GM12878 (cell line): ENCODE measurements around the gene CENPH. TPM values are rescaled to one million over a fixed set of nuclear protein-coding genes. Genes with fewer than 3 reads are reported as not detected.

Experiments
- ATF3 ChIP-seq: IDR thresholded peaks from 2 replicates; pipeline ENCODE4 v1.6.1; 2011; ENCODE audit warnings: low read depth, mild to moderate bottlenecking, low read length, moderate library complexity, borderline replicate concordance; ENCODE audit errors: extremely low read depth
- BCL11A ChIP-seq: IDR thresholded peaks from 2 replicates; pipeline ENCODE4 v1.6.1; 2011; ENCODE audit warnings: low read depth, low read length
- CBX3 ChIP-seq: fragments of 200-600 bp; sonication (generic); IDR thresholded peaks from 2 replicates; pipeline ENCODE4 v1.6.1; 2016; ENCODE audit warnings: low read depth, borderline replicate concordance
- CHD1 ChIP-seq: IDR thresholded peaks from 2 replicates; pipeline ENCODE4 v1.6.1; 2012; ENCODE audit warnings: low read depth, low read length, improper control_type of control experiment
- CHD4 ChIP-seq: fragments of 200-600 bp; sonication (generic); IDR thresholded peaks from 2 replicates; pipeline ENCODE4 v1.6.1; 2016; ENCODE audit warnings: mild to moderate bottlenecking
- CTCF ChIP-seq, 3 experiments: IDR thresholded peaks in 2 of 3; conservative IDR thresholded peaks in 1 of 3; 2 replicates each; pipeline ENCODE4 v1.5.1; 2011; ENCODE audit warnings: low read depth in 3 of 3, low read length in 3 of 3, mild to moderate bottlenecking in 3 of 3, control low read depth in 2 of 3, moderate library complexity in 2 of 3, inconsistent platforms in 1 of 3, mixed read lengths in 1 of 3; ENCODE audit not compliant: control insufficient read depth in 2 of 3, insufficient read depth in 1 of 3; ENCODE audit errors: extremely low read depth in 1 of 3
- EED ChIP-seq: sonication (generic); IDR thresholded peaks from 2 replicates; pipeline ENCODE4 v1.6.1; 2016; ENCODE audit warnings: antibody characterized with exemption, low read depth
- JUNB ChIP-seq: IDR thresholded peaks from 2 replicates; pipeline ENCODE4 v1.6.1; 2016; ENCODE audit warnings: antibody characterized with exemption, mild to moderate bottlenecking
- LARP7 ChIP-seq: fragments of 450-650 bp; IDR thresholded peaks from 2 replicates; pipeline ENCODE4 v1.6.1; 2017; ENCODE audit warnings: mild to moderate bottlenecking
- MEF2A ChIP-seq: IDR thresholded peaks from 2 replicates; pipeline ENCODE4 v1.6.1; 2011; ENCODE audit warnings: low read depth, mild to moderate bottlenecking, low read length, moderate library complexity; ENCODE audit not compliant: insufficient read depth
- MEF2B ChIP-seq: fragments of 450-650 bp; IDR thresholded peaks from 2 replicates; pipeline ENCODE4 v1.6.1; 2018; ENCODE audit warnings: mild to moderate bottlenecking, moderate library complexity; ENCODE audit not compliant: partially characterized antibody, poor library complexity, severe bottlenecking
- MXI1 ChIP-seq: fragments of 150-350 bp; IDR thresholded peaks from 2 replicates; pipeline ENCODE4 v1.6.1; 2011; ENCODE audit warnings: low read depth, mild to moderate bottlenecking, inconsistent platforms, low read length, improper control_type of control experiment
- NR2F1 ChIP-seq: fragments of 450-650 bp; conservative IDR thresholded peaks from 2 replicates; pipeline ENCODE4 v1.6.1; 2017; ENCODE audit warnings: mild to moderate bottlenecking
- PAX5 ChIP-seq: IDR thresholded peaks from 2 replicates; pipeline ENCODE4 v1.6.1; 2011; ENCODE audit warnings: low read depth, low read length, borderline replicate concordance
- POLR2A ChIP-seq: IDR thresholded peaks from 2 replicates; pipeline ENCODE4 v1.6.1; 2011; ENCODE audit warnings: low read depth, mild to moderate bottlenecking, low read length
- SIX5 ChIP-seq: IDR thresholded peaks from 2 replicates; pipeline ENCODE4 v1.6.1; 2011; ENCODE audit warnings: mild to moderate bottlenecking, low read depth, low read length, moderate library complexity; ENCODE audit not compliant: severe bottlenecking
- ZBTB11 ChIP-seq: fragments of 450-650 bp; formaldehyde crosslinking; IDR thresholded peaks from 2 replicates; pipeline ENCODE4 v1.5.0; 2022; ENCODE audit warnings: mild to moderate bottlenecking, missing genetic modification characterization
- ZNF274 ChIP-seq: IDR thresholded peaks from one replicate; pipeline ENCODE4 v1.8.0; 2011; ENCODE audit not compliant: insufficient read length, insufficient read depth
- ZNF384 ChIP-seq: IDR thresholded peaks from 2 replicates; pipeline ENCODE4 v1.6.1; 2012; ENCODE audit warnings: low read depth, mild to moderate bottlenecking, low read length, improper control_type of control experiment, borderline replicate concordance
- ZNF592 ChIP-seq: fragments of 450-650 bp; IDR thresholded peaks from 2 replicates; pipeline ENCODE4 v1.6.1; 2017; ENCODE audit warnings: mild to moderate bottlenecking, moderate library complexity
- polyA plus RNA-seq, 11 experiments: library from polyadenylated mRNA; depleted of rRNA in 4 of 11; unstranded in 6 of 11; stranded (reverse) in 5 of 11; fragments of >200 nt; fragmentation: Nextera tagmentation in 4 of 11; fragmentation: Illumina TruSeq in 1 of 11; extraction: Ambion mirVana in 4 of 11; extraction: Trizol in 1 of 11; gene quantifications; 1 replicate in 1 of 11; 2 replicates in 10 of 11; pipeline versions ENCODE4 v1.2.1 to v1.2.3, GENCODE V29; 2011 to 2016; ENCODE audit warnings: inconsistent platforms in 2 of 11, missing spikeins in 2 of 11, low read depth in 1 of 11
- total RNA-seq, 4 experiments: library from RNA; depleted of rRNA in 3 of 4; stranded (reverse); fragments of >200 nt in 3 of 4; fragmentation: Illumina TruSeq in 1 of 4; extraction: Trizol in 1 of 4; gene quantifications; 2 replicates each; pipeline versions ENCODE4 v1.2.1 to v1.2.3, GENCODE V29; 2013 to 2021

The CENPH gene
- total and polyA plus RNA-seq, 10 of the 15 experiments (the other 5 are each of a cell fraction or from before 2014, with no cell fraction given) = 7.3 to 65.6 (median 45.9) TPM

GRCh38 chr5:69217548-69218526 is 28.5 kb downstream of the CENPH start (continued):
- peak; percentile 81 for TF ChIP-seq MXI1
- TF ChIP-seq CHD4 = no peak
- peak; percentile 97 for TF ChIP-seq POLR2A
- no peak for TF ChIP-seq ZNF592
- TF ChIP-seq SIX5 = no peak
- TF ChIP-seq BCL11A = no peak
- TF ChIP-seq ZNF384 = no peak
- TF ChIP-seq CHD1 = peak; percentile 80; the same call in 1 of the 2 replicates
- TF ChIP-seq MEF2B = no peak
- TF ChIP-seq MEF2A = no peak
- no peak for TF ChIP-seq ATF3
- TF ChIP-seq NR2F1 = peak; percentile 91
- TF ChIP-seq EED = 0 out of 2 replicates have a peak, but pooled peaks have one; percentile 28
- no peak for TF ChIP-seq JUNB
- no peak for TF ChIP-seq ZBTB11 (CRISPR knock-in tag)
- 0 out of 2 replicates have a peak, but pooled peaks have one; percentile 6 for TF ChIP-seq PAX5
- TF ChIP-seq LARP7 = peak; percentile 96
- TF ChIP-seq CTCF (IDR thresholded peaks at IDR 0.05 in 2 of 3, conservative IDR thresholded peaks at IDR 0.05 in 1 of 3; ENCODE audit: control insufficient read depth in 2 of 3, extremely low read depth in 1 of 3, insufficient read depth in 1 of 3, low read depth in 3 of 3, low read length in 3 of 3) = peak in 1 of 3 experiments; percentile 5; a peak in 1 of 6 replicates
- TF ChIP-seq CBX3 = no peak
- TF ChIP-seq ZNF274 = no peak
